Heart right ventricle (tissue), 16 donors: Measurements from ENCODE around the gene PCF11. TPM values are rescaled to one million over a fixed set of nuclear protein-coding genes. Genes with fewer than 3 reads are reported as not detected.

Experiments used
- ATAC-seq, 8 donors: fragments of 200-7000 bp; cut with Tn5 transposase; one replicate each; pipeline ENCODE4 v1.9.1; 2020; ENCODE audit warnings: mild to moderate bottlenecking in 8 of 8, moderate library complexity in 8 of 8, moderate number of reproducible peaks in 1 of 8
- DNase-seq, 2 donors: peaks; one replicate each; pipeline ENCODE4 v3.0.0-alpha.2; 2020
- H3K27ac ChIP-seq, 10 donors: fragments of 200-600 bp; sonication (generic) in 2 of 10; one replicate each; pipeline versions ENCODE4 v1.5.0 to v1.8.0; 2020 to 2022; ENCODE audit warnings: mild to moderate bottlenecking in 3 of 10
- H3K27me3 ChIP-seq, 7 donors: fragments of 200-600 bp; one replicate each; pipeline ENCODE4 v1.8.0; 2021 to 2022; ENCODE audit warnings: mild to moderate bottlenecking in 2 of 7
- H3K36me3 ChIP-seq, 9 donors: fragments of 200-600 bp; sonication (generic) in 1 of 9; one replicate each; pipeline versions ENCODE4 v1.5.0 to v1.8.0; 2020 to 2022; ENCODE audit warnings: mild to moderate bottlenecking in 2 of 9
- H3K4me1 ChIP-seq, 9 donors: fragments of 200-600 bp; sonication (generic) in 1 of 9; one replicate each; pipeline versions ENCODE4 v1.5.0 to v1.8.0; 2020 to 2022; ENCODE audit warnings: mild to moderate bottlenecking in 4 of 9
- H3K4me3 ChIP-seq, 10 donors: fragments of 200-600 bp; sonication (generic) in 2 of 10; one replicate each; pipeline versions ENCODE4 v1.5.0 to v1.8.0; 2020 to 2022; ENCODE audit warnings: mild to moderate bottlenecking in 7 of 10, moderate library complexity in 2 of 10
- H3K9me3 ChIP-seq, 11 donors: fragments of 200-600 bp in 10 of 11; sonication (generic) in 2 of 11; one replicate each; pipeline versions ENCODE4 v1.5.0 to v1.8.0; 2013 to 2022; ENCODE audit warnings: mild to moderate bottlenecking in 2 of 11, control low read depth in 1 of 11, moderate library complexity in 1 of 11
- CTCF ChIP-seq, 9 donors: fragments of 200-600 bp; sonication (generic) in 2 of 9; IDR thresholded peaks; one replicate each; pipeline versions ENCODE4 v1.5.0 to v1.8.0; 2021 to 2022; ENCODE audit warnings: antibody characterized with exemption in 9 of 9, mild to moderate bottlenecking in 5 of 9, moderate library complexity in 1 of 9
- WGBS, 2 donors: extraction: QIAGEN DNeasy Blood & Tissue Kit; methylation state at CpG; one replicate each; pipeline ENCODE4 v1.1.7; 2013; ENCODE audit warnings: inconsistent platforms in 1 of 2; 5-methylcytosine and 5-hydroxymethylcytosine counted together
- intact Hi-C, 10 donors: fragments of 100-400 bp; cut with DNase I; formaldehyde crosslinking; loops; one replicate each; pipeline versions ENCODE4 v1.11.1 to v1.14.2; 2022
- polyA plus RNA-seq, 2 donors: library from polyadenylated mRNA; stranded (reverse); fragments of 200-250 nt; gene quantifications; one replicate each; pipeline ENCODE4 v1.2.3, GENCODE V29; 2013
- total RNA-seq, 10 donors: library from RNA; stranded (reverse); fragmentation: NEBNext Ultra II Directional in 3 of 10; extraction: Animal tissue kit (Norgen Biotek cat#: 25700) in 3 of 10; gene quantifications; one replicate each; pipeline versions ENCODE4 v1.2.1 to v1.2.4, GENCODE V29; 2021 to 2023
- donor health status: Arrhythmogenic right ventricular cardiomyopathy.
- donor health status: ischemic (EF 13 %, LVEDD 7.1; RV severe dilation, severe dysfunction).
- donor health status: healthy with polysubstance abuse.
- donor health status: DM: no; HTN: yes; CAD: no.
- donor health status: DM: no; HTN: no; CAD: no.
- donor health status: ischemic (EF 25% LVEDD 6.9; RV normal size, moderate dysfunction).
- donor health status: ischemic (EF 25% LVEDD 5.7; RV mildly dilated, moderate dysfunction).
- donor health status: healthy.
- donor health status: DM: yes; HTN: yes; CAD: no.
- donor health status: Ischemic cardiomyopathy.
- donor health status: ischemic (EF 35%, LVEDD 5.7; RV mildly dilated, moderate dysfunction).
- donor health status: nonischemic (EF 11% LVEDD 7.7; RV severe dilation, severe dysfunction).
- donor health status: DM: yes; HTN: yes; CAD: no.
- donor health status: PGD.
- donor health status: ischemic (EF 29% LVEDD 5.4; RV normal size, mild dysfunction).
- donor health status: nonischemic (EF 23%, LVEDD 6.1; RV moderate dilation, normal function).

PCF11 gene
- total and polyA plus RNA-seq, 12 donors = 14.7 to 38.4 (median 28.7) TPM

DNA sequence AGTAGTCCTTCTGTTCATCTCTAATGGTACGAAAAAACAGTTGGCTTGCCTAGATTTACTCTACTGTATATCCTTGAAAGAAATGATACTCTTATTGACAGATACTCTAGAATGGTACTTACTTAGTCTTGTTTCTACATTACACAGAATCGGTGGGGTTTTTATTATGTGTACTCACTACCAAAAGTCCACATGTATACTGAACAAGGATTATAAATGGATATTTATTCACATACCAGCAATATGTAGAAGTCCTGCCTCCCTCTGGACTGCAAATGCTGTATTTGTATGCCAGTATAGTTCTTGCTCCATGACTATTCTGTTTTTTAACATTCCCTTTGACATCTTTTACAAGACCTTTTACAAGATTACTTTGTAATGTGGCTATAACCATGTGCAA, 13.9 kb downstream of the PCF11 start:
- peaks cover 0 to 72% (median 55%) of the 10 kb centered on the region in 9 donors for H3K4me1 ChIP-seq
- peak overlapping the region in 6 of 10 donors; percentile 11 to 29 (median 20) for H3K4me3 ChIP-seq
- no peaks in the 10 kb centered on the region for H3K9me3 ChIP-seq
- intact Hi-C loops = no loop called here
- H3K27me3 ChIP-seq = no peaks in the 10 kb centered on the region
- DNase-seq (no peak), ATAC-seq (peak in 1 of 8 donors; percentile 20)
- WGBS, 2 donors = 62 to 67% methylated on average over 2 of the region's 2 CpGs
- TF ChIP-seq CTCF (IDR thresholded peaks at IDR 0.05) = no peak
- H3K36me3 ChIP-seq = peaks cover 0 to 100% (median 63%) of the 10 kb centered on the region in 9 donors
- H3K27ac ChIP-seq = no peak overlapping the region

DNA sequence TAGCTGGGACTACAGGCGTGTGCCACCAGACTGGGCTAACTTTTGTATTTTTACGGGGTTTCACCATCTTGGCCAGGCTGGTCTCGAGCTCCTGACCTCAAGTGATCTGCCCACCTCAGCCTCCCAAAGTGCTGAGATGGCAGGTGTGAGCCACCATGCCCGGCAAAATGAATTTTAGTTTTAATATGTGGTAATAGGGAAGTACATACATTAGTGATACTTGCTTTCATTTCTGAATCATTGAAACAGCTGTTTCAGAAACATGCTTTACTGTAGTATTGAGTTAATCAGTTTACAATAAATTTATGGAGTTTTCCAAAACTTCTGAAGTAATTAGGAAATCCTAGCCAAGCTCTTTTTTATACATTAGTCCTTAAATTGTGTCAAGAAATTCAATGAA, 15.6 kb downstream of the PCF11 start:
- WGBS, 2 donors = 87 to 96% methylated on average over 4 of the region's 4 CpGs
- ATAC-seq = no peak
- H3K36me3 ChIP-seq = peaks cover 0 to 100% (median 56%) of the 10 kb centered on the region in 9 donors
- DNase-seq = no peak
- no peak for TF ChIP-seq CTCF (IDR thresholded peaks at IDR 0.05)
- peaks cover 0 to 74% (median 65%) of the 10 kb centered on the region in 9 donors for H3K4me1 ChIP-seq
- intact Hi-C loops = no loop called here
- H3K9me3 ChIP-seq = no peaks in the 10 kb centered on the region
- no peak overlapping the region for H3K27ac ChIP-seq
- peak overlapping the region in 1 of 10 donors; percentile 3 for H3K4me3 ChIP-seq
- H3K27me3 ChIP-seq = no peaks in the 10 kb centered on the region

DNA sequence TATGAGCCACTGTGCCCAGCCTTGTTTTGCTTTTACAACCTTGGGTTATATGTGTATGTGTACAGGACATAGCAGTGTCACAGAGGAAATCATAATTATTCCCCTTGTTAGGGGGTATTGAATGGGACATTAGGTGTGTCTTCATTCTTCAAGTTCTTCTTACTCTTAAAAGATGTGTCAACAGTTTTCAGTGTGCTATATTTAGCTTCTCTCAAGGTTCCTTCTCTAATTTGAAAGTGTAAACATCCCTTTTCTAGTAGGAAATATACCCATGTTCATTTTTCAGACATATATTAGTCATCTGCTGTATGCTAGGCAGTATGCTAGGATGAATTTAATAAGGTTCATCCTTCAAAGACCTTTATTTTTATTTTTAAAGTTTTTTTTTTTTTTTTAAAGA, 17.1 kb downstream of the PCF11 start:
- Histone ChIP-seq H3K27me3 (no peaks in the 10 kb centered on the region), H3K9me3 (no peaks in the 10 kb centered on the region), H3K36me3 (peaks cover 0 to 100% (median 56%) of the 10 kb centered on the region in 9 donors), H3K27ac (peak overlapping the region in 1 of 10 donors; percentile 12), H3K4me1 (peaks cover 0 to 74% (median 65%) of the 10 kb centered on the region in 9 donors), H3K4me3 (no peak overlapping the region)
- DNase-seq (no peak), ATAC-seq (peak in 1 of 8 donors; percentile 39)
- intact Hi-C loops = loop anchor here in 1 of 10 donors (2.0 kb wide), 1 partner anchor 13 kb away; no protein-coding TSS in a partner anchor
- TF ChIP-seq CTCF (IDR thresholded peaks at IDR 0.05) = no peak

DNA sequence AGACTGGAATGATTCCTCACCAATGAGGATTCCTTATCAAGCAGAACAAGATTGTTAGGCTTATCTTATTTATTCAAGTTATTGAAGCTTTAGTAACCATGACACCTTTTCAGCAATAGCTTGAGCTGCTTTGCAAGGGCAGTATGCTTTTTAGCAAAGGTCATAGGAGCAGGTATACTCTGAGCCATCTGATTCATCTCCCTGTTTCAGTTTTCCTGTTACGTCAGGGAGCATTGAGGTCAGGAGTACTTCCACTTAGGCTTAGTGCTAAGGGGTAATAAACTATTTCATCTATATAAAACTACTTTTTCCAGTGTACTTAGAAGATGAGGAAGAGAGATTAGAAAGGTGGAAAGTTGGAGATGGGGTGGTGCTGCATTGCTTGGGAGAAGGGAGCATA, 18.9 kb downstream of the PCF11 start:
- TF ChIP-seq CTCF (IDR thresholded peaks at IDR 0.05) = no peak
- ATAC-seq (peak in 1 of 8 donors; percentile 11), DNase-seq (no peak)
- no peaks in the 10 kb centered on the region for H3K9me3 ChIP-seq
- H3K4me1 ChIP-seq = peaks cover 0 to 56% (median 51%) of the 10 kb centered on the region in 9 donors
- H3K27ac ChIP-seq = no peak overlapping the region
- no peaks in the 10 kb centered on the region for H3K27me3 ChIP-seq
- no peak overlapping the region for H3K4me3 ChIP-seq
- intact Hi-C loops = loop anchor here in 1 of 10 donors (2.0 kb wide), 1 partner anchor 15 kb away; no protein-coding TSS in a partner anchor
- H3K36me3 ChIP-seq = peaks cover 0 to 100% (median 60%) of the 10 kb centered on the region in 9 donors
- 72 to 94% methylated on average over 1 of the region's 1 CpG for WGBS, 2 donors
